ENCODE data around the gene SKI.

SKI gene

DNA sequence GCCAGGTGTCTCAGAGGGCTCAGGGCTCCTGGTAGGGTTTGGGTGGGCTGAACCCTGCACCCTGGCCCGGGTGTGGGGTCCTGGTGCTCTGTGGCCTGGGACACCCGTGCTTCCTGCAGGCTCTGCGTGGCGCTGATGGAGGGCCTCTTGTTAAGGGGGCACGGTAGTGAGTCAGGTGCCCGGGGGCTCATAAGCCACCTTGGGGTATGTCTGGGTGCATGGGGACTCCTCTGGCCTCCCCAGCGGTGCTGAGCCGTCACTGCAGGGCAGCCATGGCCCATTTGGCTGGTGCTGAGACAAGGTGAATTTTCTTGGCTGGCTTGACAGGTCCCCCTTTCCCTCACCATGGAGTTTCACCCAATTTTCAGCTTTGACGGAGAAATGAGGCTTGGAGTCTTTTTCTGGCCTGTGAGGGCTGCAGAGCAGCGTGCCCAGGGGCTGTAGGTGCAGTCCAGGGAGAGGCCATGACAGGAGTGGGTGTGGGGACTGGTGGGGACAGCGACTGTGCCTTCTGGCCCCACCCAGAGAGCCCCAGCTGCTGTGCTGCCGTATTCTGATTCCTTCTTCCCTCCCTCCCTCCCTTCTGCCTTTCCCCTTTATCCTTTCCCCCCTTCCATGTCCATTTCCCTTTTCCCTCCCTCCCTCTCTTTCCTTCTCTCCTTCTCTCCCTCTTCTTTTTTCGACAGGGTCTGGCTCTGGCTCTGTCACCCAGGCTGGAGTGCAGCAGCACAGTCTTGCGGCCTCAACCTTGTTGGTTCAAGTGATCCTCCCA, 40.4 kb downstream of the SKI start:
- TF ChIP-seq, protein P1, sequence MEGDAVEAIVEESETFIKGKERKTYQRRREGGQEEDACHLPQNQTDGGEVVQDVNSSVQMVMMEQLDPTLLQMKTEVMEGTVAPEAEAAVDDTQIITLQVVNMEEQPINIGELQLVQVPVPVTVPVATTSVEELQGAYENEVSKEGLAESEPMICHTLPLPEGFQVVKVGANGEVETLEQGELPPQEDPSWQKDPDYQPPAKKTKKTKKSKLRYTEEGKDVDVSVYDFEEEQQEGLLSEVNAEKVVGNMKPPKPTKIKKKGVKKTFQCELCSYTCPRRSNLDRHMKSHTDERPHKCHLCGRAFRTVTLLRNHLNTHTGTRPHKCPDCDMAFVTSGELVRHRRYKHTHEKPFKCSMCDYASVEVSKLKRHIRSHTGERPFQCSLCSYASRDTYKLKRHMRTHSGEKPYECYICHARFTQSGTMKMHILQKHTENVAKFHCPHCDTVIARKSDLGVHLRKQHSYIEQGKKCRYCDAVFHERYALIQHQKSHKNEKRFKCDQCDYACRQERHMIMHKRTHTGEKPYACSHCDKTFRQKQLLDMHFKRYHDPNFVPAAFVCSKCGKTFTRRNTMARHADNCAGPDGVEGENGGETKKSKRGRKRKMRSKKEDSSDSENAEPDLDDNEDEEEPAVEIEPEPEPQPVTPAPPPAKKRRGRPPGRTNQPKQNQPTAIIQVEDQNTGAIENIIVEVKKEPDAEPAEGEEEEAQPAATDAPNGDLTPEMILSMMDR (IDR thresholded peaks at IDR 0.05; ENCODE audit: low read length) = no peak
- no peak for TF ChIP-seq EZH2 (IDR thresholded peaks at IDR 0.05; ENCODE audit: borderline replicate concordance, low read length)
- H3K4me1 ChIP-seq (ENCODE audit: insufficient read depth, low read length, severe bottlenecking) = no peaks in the 10 kb centered on the region

GRCh38 chr1:2269193-2269921, 41.2 kb downstream of the SKI start:
- no peaks in the 10 kb centered on the region for H3K79me2 ChIP-seq (ENCODE audit: insufficient read depth, low read length)
- no peak overlapping the region for H3K4me3 ChIP-seq (ENCODE audit: low read depth, low read length, poor library complexity, severe bottlenecking)
- H3K36me3 ChIP-seq (ENCODE audit: insufficient read depth, low read length) = no peaks in the 10 kb centered on the region
- no peak overlapping the region for H3K27ac ChIP-seq (ENCODE audit: low read depth, low read length, poor library complexity, severe bottlenecking)
- H3K27me3 ChIP-seq (ENCODE audit: insufficient read depth, low read length) = no peaks in the 10 kb centered on the region
- H2AFZ ChIP-seq (ENCODE audit: low read length) = no peak overlapping the region
- H3F3A ChIP-seq (ENCODE audit: insufficient read depth, low read length) = no peaks in the 10 kb centered on the region
- TF ChIP-seq, protein P1 (IDR thresholded peaks at IDR 0.05; ENCODE audit: low read length) = no peak
- TF ChIP-seq EZH2 (IDR thresholded peaks at IDR 0.05; ENCODE audit: borderline replicate concordance, low read length) = no peak
- H3K9ac ChIP-seq (ENCODE audit: low read length) = no peak overlapping the region
- H3K4me2 ChIP-seq (ENCODE audit: low read length) = no peak overlapping the region
- no peaks in the 10 kb centered on the region for H3K9me3 ChIP-seq (ENCODE audit: low read length)
- no peaks in the 10 kb centered on the region for H3K9me2 ChIP-seq (ENCODE audit: low read depth, low read length)
- H3K4me1 ChIP-seq (ENCODE audit: insufficient read depth, low read length, severe bottlenecking) = no peaks in the 10 kb centered on the region
- no peaks in the 10 kb centered on the region for H4K20me1 ChIP-seq (ENCODE audit: insufficient read depth, low read length)

More for the DNA sequence above, 40.4 kb downstream of the SKI start:
- H2AFZ ChIP-seq (ENCODE audit: low read length) = no peak overlapping the region
- H4K20me1 ChIP-seq (ENCODE audit: insufficient read depth, low read length) = no peaks in the 10 kb centered on the region
- H3K4me2 ChIP-seq (ENCODE audit: low read length) = no peak overlapping the region
- no peaks in the 10 kb centered on the region for H3K27me3 ChIP-seq (ENCODE audit: insufficient read depth, low read length)
- H3K27ac ChIP-seq (ENCODE audit: low read depth, low read length, poor library complexity, severe bottlenecking) = no peak overlapping the region
- no peaks in the 10 kb centered on the region for H3F3A ChIP-seq (ENCODE audit: insufficient read depth, low read length)
- no peaks in the 10 kb centered on the region for H3K9me2 ChIP-seq (ENCODE audit: low read depth, low read length)
- no peak overlapping the region for H3K4me3 ChIP-seq (ENCODE audit: low read depth, low read length, poor library complexity, severe bottlenecking)
- no peak overlapping the region for H3K9ac ChIP-seq (ENCODE audit: low read length)
- no peaks in the 10 kb centered on the region for H3K36me3 ChIP-seq (ENCODE audit: insufficient read depth, low read length)
- no peaks in the 10 kb centered on the region for H3K79me2 ChIP-seq (ENCODE audit: insufficient read depth, low read length)
- H3K9me3 ChIP-seq (ENCODE audit: low read length) = no peaks in the 10 kb centered on the region

GRCh38 chr1:2269922-2270259, 41.8 kb downstream of the SKI start:
- Histone ChIP-seq H3K36me3 (ENCODE audit: insufficient read depth, low read length) (no peaks in the 10 kb centered on the region), H3K9ac (ENCODE audit: low read length) (no peak overlapping the region), H3K79me2 (ENCODE audit: insufficient read depth, low read length) (no peaks in the 10 kb centered on the region), H2AFZ (ENCODE audit: low read length) (no peak overlapping the region), H3K4me1 (ENCODE audit: insufficient read depth, low read length, severe bottlenecking) (no peaks in the 10 kb centered on the region), H3K4me3 (ENCODE audit: low read depth, low read length, poor library complexity, severe bottlenecking) (no peak overlapping the region), H3K9me3 (ENCODE audit: low read length) (no peaks in the 10 kb centered on the region), H3K27ac (ENCODE audit: low read depth, low read length, poor library complexity, severe bottlenecking) (no peak overlapping the region), H3K27me3 (ENCODE audit: insufficient read depth, low read length) (no peaks in the 10 kb centered on the region), H3K4me2 (ENCODE audit: low read length) (no peak overlapping the region), H3F3A (ENCODE audit: insufficient read depth, low read length) (no peaks in the 10 kb centered on the region), H3K9me2 (ENCODE audit: low read depth, low read length) (no peaks in the 10 kb centered on the region), H4K20me1 (ENCODE audit: insufficient read depth, low read length) (no peaks in the 10 kb centered on the region)
- TF ChIP-seq, protein P1 (IDR thresholded peaks at IDR 0.05; ENCODE audit: low read length) = no peak
- TF ChIP-seq EZH2 (IDR thresholded peaks at IDR 0.05; ENCODE audit: borderline replicate concordance, low read length) = no peak

Measured in OCI-LY1 (cell line).